Common myeloid progenitor, CD34-positive (primary cell): Measurements from ENCODE around the gene HAL.

Experiments used
- CTCF ChIA-PET: fragments of 350-600 bp; sonication (Branson Sonifier 250); formaldehyde crosslinking; loops from one replicate; lab custom pipeline; 2021; ENCODE audit warnings: antibody characterized with exemption; lab: Charles Lee
- POLR2A ChIA-PET: fragments of 350-600 bp; sonication (Branson Sonifier 250); formaldehyde crosslinking; loops from one replicate; lab custom pipeline; 2021; ENCODE audit warnings: antibody characterized with exemption; lab: Charles Lee
- DNase-seq, 3 donors: peaks; one replicate each; pipeline versions ENCODE4 v3.0.0 to v3.0.0-alpha.2; 2013
- H3K27ac ChIP-seq, 2 experiments: 1 replicate in 1 of 2; 2 replicates in 1 of 2; pipeline ENCODE4 v1.7.0; 2013; ENCODE audit warnings: inconsistent platforms in 2 of 2, low read length in 2 of 2, mild to moderate bottlenecking in 2 of 2, low read depth in 1 of 2, moderate library complexity in 1 of 2; ENCODE audit not compliant: severe bottlenecking in 2 of 2, insufficient read depth in 1 of 2, poor library complexity in 1 of 2
- H3K27me3 ChIP-seq, 5 experiments: replicated peaks in 2 of 5; 1 replicate in 3 of 5; 2 replicates in 2 of 5; pipeline versions ENCODE4 v1.6.1 to v1.7.0; 2013; ENCODE audit warnings: low read length in 4 of 5, mild to moderate bottlenecking in 2 of 5, moderate library complexity in 2 of 5, inconsistent platforms in 1 of 5; ENCODE audit not compliant: insufficient read depth in 5 of 5, control insufficient read depth in 4 of 5
- H3K36me3 ChIP-seq, 4 experiments: 1 replicate in 2 of 4; 2 replicates in 2 of 4; pipeline versions ENCODE4 v1.6.1 to v1.7.0; 2013; ENCODE audit warnings: low read length in 3 of 4, control low read depth in 1 of 4, mild to moderate bottlenecking in 1 of 4; ENCODE audit not compliant: control insufficient read depth in 4 of 4, insufficient read depth in 4 of 4
- H3K4me1 ChIP-seq, 4 experiments: 1 replicate in 3 of 4; 2 replicates in 1 of 4; pipeline versions ENCODE4 v1.6.1 to v1.7.1; 2013; ENCODE audit warnings: low read length in 3 of 4, mild to moderate bottlenecking in 3 of 4, control low read depth in 1 of 4, inconsistent platforms in 1 of 4, moderate library complexity in 1 of 4; ENCODE audit not compliant: control insufficient read depth in 4 of 4, insufficient read depth in 4 of 4; ENCODE audit errors: control extremely low read depth in 1 of 4
- H3K4me3 ChIP-seq, 7 experiments: 1 replicate in 4 of 7; 2 replicates in 3 of 7; pipeline versions ENCODE4 v1.5.1 to v1.7.0; 2013; ENCODE audit warnings: mild to moderate bottlenecking in 7 of 7, low read length in 6 of 7, moderate library complexity in 6 of 7, inconsistent platforms in 2 of 7, low read depth in 2 of 7, control low read depth in 1 of 7; ENCODE audit not compliant: insufficient read depth in 4 of 7, control insufficient read depth in 1 of 7; ENCODE audit errors: extremely low read depth in 1 of 7
- H3K9me3 ChIP-seq, 5 experiments: 1 replicate in 4 of 5; 2 replicates in 1 of 5; pipeline versions ENCODE4 v1.6.1 to v1.7.1; 2013; ENCODE audit warnings: low read length in 4 of 5, mild to moderate bottlenecking in 2 of 5, inconsistent platforms in 1 of 5, low read depth in 1 of 5, moderate library complexity in 1 of 5; ENCODE audit not compliant: control insufficient read depth in 4 of 5, insufficient read depth in 2 of 5; ENCODE audit errors: control extremely low read depth in 1 of 5
- WGBS: methylation state at CpG from one replicate; pipeline ENCODE4 v1.1.5; 2013; ENCODE audit not compliant: insufficient coverage; 5-methylcytosine and 5-hydroxymethylcytosine counted together

The HAL gene

GRCh38 chr12:96040305-96041133 lies 44.4 kb upstream of the HAL start:
- Histone ChIP-seq H3K27ac (no peak overlapping the region), H3K4me3 (no peak overlapping the region), H3K36me3 (no peaks in the 10 kb centered on the region), H3K27me3 (no peaks in the 10 kb centered on the region), H3K9me3 (no peaks in the 10 kb centered on the region), H3K4me1 (peaks cover 0 to 20% (median 6%) of the 10 kb centered on the region in 4 experiments)
- 67% methylated on average over 2 of the region's 3 CpGs for WGBS
- ChIA-PET CTCF (interaction anchor here (0.8 to 1.6 kb wide), 2 partner anchors 20 to 175 kb away, joined by 5 read pairs; no protein-coding TSS in a partner anchor), POLR2A (no interaction called here)
- DNase-seq, result no peak

- ChIA-PET CTCF (no interaction called here), POLR2A (no interaction called here)
- peaks cover 0 to 16% (median 7%) of the 10 kb centered on the region in 4 experiments for H3K4me1 ChIP-seq
- no CpG with 5 or more reads among the region's 3 CpGs for WGBS
- H3K9me3 ChIP-seq, result no peaks in the 10 kb centered on the region
- no peaks in the 10 kb centered on the region for H3K27me3 ChIP-seq
- H3K36me3 ChIP-seq, result no peaks in the 10 kb centered on the region
- H3K4me3 ChIP-seq, result no peak overlapping the region
- no peak for DNase-seq
- no peak overlapping the region for H3K27ac ChIP-seq
Measured at GRCh38 chr12:96039516-96039915, 43.4 kb upstream of the HAL start.

- CTCF ChIA-PET, result interaction anchor here (1.1 to 1.2 kb wide), 2 partner anchors 10 to 362 kb away, joined by 4 to 5 read pairs; no protein-coding TSS in a partner anchor
- Histone ChIP-seq H3K36me3 (no peaks in the 10 kb centered on the region), H3K9me3 (no peaks in the 10 kb centered on the region), H3K27me3 (no peaks in the 10 kb centered on the region), H3K27ac (no peak overlapping the region), H3K4me3 (no peak overlapping the region), H3K4me1 (peaks cover 5 to 27% (median 17%) of the 10 kb centered on the region in 4 experiments)
- WGBS, result 100% methylated on average over 2 of the region's 8 CpGs
- no peak for DNase-seq
- POLR2A ChIA-PET, result no interaction called here
Measured at GRCh38 chr12:96036765-96037455, 40.8 kb upstream of the HAL start.

DNA sequence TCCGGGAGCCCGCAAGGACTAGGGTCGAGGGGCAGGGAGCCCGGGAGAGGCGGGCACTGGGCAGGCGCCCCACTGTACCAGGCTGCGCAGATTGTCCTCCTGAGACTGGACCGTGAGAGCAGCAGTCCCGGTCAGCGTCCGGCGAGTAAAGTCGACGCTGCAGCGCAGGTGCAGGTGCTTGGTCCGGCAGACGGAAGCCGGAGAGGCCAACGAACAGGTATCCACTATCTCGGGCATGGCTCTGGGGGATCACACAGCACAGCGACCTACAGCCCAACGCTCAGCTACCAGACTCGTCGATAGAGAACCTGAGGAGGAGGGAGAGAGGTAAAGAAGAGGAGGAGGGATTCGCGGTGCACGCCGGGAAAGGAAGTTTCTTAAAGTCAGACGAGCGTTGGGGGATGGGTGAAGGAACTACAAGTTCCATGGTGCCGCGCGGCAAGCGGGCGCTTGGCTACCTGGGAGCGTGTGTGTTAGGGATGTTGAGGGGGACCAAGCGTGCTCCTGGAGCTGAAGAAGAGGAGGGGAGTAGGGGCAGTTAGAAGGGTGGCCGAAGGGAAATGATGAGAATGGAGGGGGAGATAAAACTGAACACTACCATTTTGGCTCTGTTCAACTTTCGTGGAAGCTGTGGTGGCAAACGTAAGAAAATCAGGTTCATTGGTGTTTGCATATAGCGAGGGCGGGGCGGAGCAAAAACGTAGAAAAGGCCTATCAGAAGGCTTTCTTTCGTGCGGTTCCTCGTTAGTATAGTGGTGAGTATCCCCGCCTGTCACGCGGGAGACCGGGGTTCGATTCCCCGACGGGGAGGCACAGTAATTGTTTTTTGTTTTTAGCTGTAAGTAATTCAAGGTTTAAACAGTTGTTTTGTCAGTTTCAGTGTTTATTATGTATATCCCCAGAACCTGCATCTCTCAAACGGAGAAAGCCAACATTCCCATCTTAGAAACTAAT lies 39.4 kb upstream of the HAL start, which contains the start of gene LTA4H:
Gene LTA4H (minus strand): TSS at position 305 of the 954 bp plus-strand sequence. CDS start 68 bp downstream, at position 237.
- POLR2A ChIA-PET, result interaction anchor here (0.6 kb wide), 1 partner anchor 10 kb away, joined by 4 read pairs; no protein-coding TSS in a partner anchor
- Histone ChIP-seq H3K27ac (peak within 1 kb of the TSS; percentile 72 to 87), H3K9me3 (no peaks in the 10 kb centered on the region), H3K4me1 (peaks cover 5 to 25% (median 17%) of the 10 kb centered on the region in 4 experiments), H3K4me3 (peak within 1 kb of the TSS; percentile 88 to 100 (median 98)), H3K27me3 (no peaks in the 10 kb centered on the region), H3K36me3 (no peaks in the 10 kb centered on the region)
- 0% methylated on average over 45 of the region's 55 CpGs for WGBS
- DNase-seq, result peak; percentile 99 to 100 (median 99)
- CTCF ChIA-PET, result interaction anchor here (1.0 to 1.2 kb wide), 3 partner anchors 11 to 180 kb away, joined by 3 to 4 read pairs (median 4); no protein-coding TSS in a partner anchor

- peaks cover 5 to 25% (median 17%) of the 10 kb centered on the region in 4 experiments for H3K4me1 ChIP-seq
- peak overlapping the region; percentile 88 to 100 (median 98) for H3K4me3 ChIP-seq
- DNase-seq, result peak in 2 of 3 donors; percentile 29 to 54
- under 1% methylated on average over 21 of the region's 25 CpGs for WGBS
- H3K9me3 ChIP-seq, result no peaks in the 10 kb centered on the region
- POLR2A ChIA-PET, result interaction anchor here (0.6 kb wide), 1 partner anchor 9 kb away, joined by 4 read pairs; no protein-coding TSS in a partner anchor
- peak overlapping the region; percentile 72 to 87 for H3K27ac ChIP-seq
- H3K36me3 ChIP-seq, result no peaks in the 10 kb centered on the region
- H3K27me3 ChIP-seq, result no peaks in the 10 kb centered on the region
- CTCF ChIA-PET, result no interaction called here
Measured at GRCh38 chr12:96034621-96035282, 38.6 kb upstream of the HAL start.
